K562 (cell line): ENCODE measurements around the gene PSMD8. TPM values are rescaled to one million over a fixed set of nuclear protein-coding genes. Genes with fewer than 3 reads are reported as not detected.

Experiments used
- ADNP ChIP-seq: fragments of 200-800 bp; sonication (Bioruptor generic); IDR thresholded peaks from 2 replicates; pipeline ENCODE4 v1.6.1; 2016; ENCODE audit warnings: missing genetic modification characterization, missing compliant biosample characterization
- CC2D1A ChIP-seq: fragments of 450-650 bp; IDR thresholded peaks from 2 replicates; pipeline ENCODE4 v1.6.1; 2017; ENCODE audit warnings: mild to moderate bottlenecking
- CTCF ChIP-seq, 3 experiments: IDR thresholded peaks in 2 of 3; conservative IDR thresholded peaks in 1 of 3; 2 replicates each; pipeline ENCODE4 v1.5.1; 2011 to 2012; ENCODE audit warnings: low read length in 3 of 3, mild to moderate bottlenecking in 3 of 3, control low read depth in 2 of 3, improper control_type of control experiment in 1 of 3, inconsistent platforms in 1 of 3, low read depth in 1 of 3, mixed read lengths in 1 of 3, moderate library complexity in 1 of 3; ENCODE audit not compliant: insufficient read depth in 2 of 3
- HEY1 ChIP-seq: fragments of 250-450 bp; sonication (Bioruptor Pico); IDR thresholded peaks from 2 replicates; pipeline ENCODE4 v1.5.0; 2020; ENCODE audit warnings: mild to moderate bottlenecking, moderate library complexity, borderline replicate concordance
- MITF ChIP-seq: IDR thresholded peaks from 2 replicates; pipeline ENCODE4 v1.6.1; 2014; ENCODE audit warnings: antibody characterized with exemption
- RB1 ChIP-seq: fragments of 450-650 bp; IDR thresholded peaks from 2 replicates; pipeline ENCODE4 v1.6.1; 2017; ENCODE audit warnings: low read depth, mild to moderate bottlenecking
- RBBP5 ChIP-seq: fragments of 200-600 bp; sonication (generic); IDR thresholded peaks from 2 replicates; pipeline ENCODE4 v1.6.1; 2012; ENCODE audit warnings: borderline replicate concordance, mild to moderate bottlenecking, low read length, control low read depth, inconsistent platforms; ENCODE audit not compliant: insufficient read depth, poor library complexity, severe bottlenecking
- RBM39 ChIP-seq: fragments of 200-400 bp; formaldehyde crosslinking; optimal IDR thresholded peaks from 2 replicates; pipeline ENCODE3; 2018; ENCODE audit warnings: low read depth, low read length
- SLC30A9 ChIP-seq: fragments of 250-450 bp; sonication (Bioruptor Pico); IDR thresholded peaks from 2 replicates; pipeline ENCODE4 v1.8.0; 2022; ENCODE audit warnings: mild to moderate bottlenecking, moderate library complexity
- STAT5B ChIP-seq: fragments of 250-450 bp; sonication (Bioruptor Pico); IDR thresholded peaks from 2 replicates; pipeline ENCODE4 v1.8.0; 2021; ENCODE audit warnings: mild to moderate bottlenecking, inconsistent platforms
- TAL1 ChIP-seq: fragments of 450-650 bp; IDR thresholded peaks from 2 replicates; pipeline ENCODE4 v1.6.1; 2016; ENCODE audit warnings: mild to moderate bottlenecking
- ZBTB2 ChIP-seq: fragments of 450-650 bp; IDR thresholded peaks from 2 replicates; pipeline ENCODE4 v1.6.1; 2016; ENCODE audit warnings: antibody characterized with exemption
- ZFP1 ChIP-seq: fragments of 450-650 bp; formaldehyde crosslinking; IDR thresholded peaks from 2 replicates; pipeline ENCODE4 v1.4.0; 2020; ENCODE audit warnings: mild to moderate bottlenecking, mixed read lengths
- ZNF224 ChIP-seq: sonication (generic); formaldehyde crosslinking; IDR thresholded peaks from 2 replicates; pipeline ENCODE4 v1.8.0; 2022; ENCODE audit warnings: mild to moderate bottlenecking, missing genetic modification reagents
- ZNF274 ChIP-seq: IDR thresholded peaks from 2 replicates; pipeline ENCODE4 v1.6.1; 2011; ENCODE audit warnings: low read depth, mild to moderate bottlenecking, low read length, moderate library complexity, borderline replicate concordance
- polyA plus RNA-seq, 8 experiments: library from polyadenylated mRNA; depleted of rRNA in 4 of 8; stranded (reverse) in 5 of 8; unstranded in 3 of 8; fragments of >200 nt; fragmentation: Nextera tagmentation in 2 of 8; fragmentation: Illumina TruSeq in 1 of 8; extraction: Ambion mirVana in 2 of 8; extraction: Trizol in 1 of 8; gene quantifications; 2 replicates each; pipeline versions ENCODE4 v1.2.1 to v1.2.3, GENCODE V29; 2011 to 2014; ENCODE audit warnings: inconsistent platforms in 1 of 8, missing spikeins in 1 of 8
- total RNA-seq, 7 experiments: library from RNA; depleted of rRNA in 6 of 7; stranded (reverse); fragments of >200 nt in 6 of 7; fragmentation: Illumina TruSeq in 2 of 7; extraction: Trizol in 2 of 7; gene quantifications; 2 replicates each; pipeline versions ENCODE4 v1.2.1 to v1.2.3, GENCODE V29; 2011 to 2021; ENCODE audit warnings: low replicate concordance in 1 of 7
- TF ChIP-seq, protein P1 (sequence below): fragments of 450-650 bp; IDR thresholded peaks from 2 replicates; pipeline ENCODE4 v1.6.1; 2016; ENCODE audit warnings: low read depth, mild to moderate bottlenecking, moderate library complexity
- TF ChIP-seq, protein P2 (sequence below): sonication (generic); formaldehyde crosslinking; IDR thresholded peaks from 2 replicates; pipeline ENCODE4 v1.5.0; 2020; ENCODE audit warnings: missing genetic modification reagents
- TF ChIP-seq, protein P3 (sequence below): sonication (generic); formaldehyde crosslinking; IDR thresholded peaks from 2 replicates; pipeline ENCODE4 v1.8.1; 2023; ENCODE audit warnings: missing genetic modification reagents, mild to moderate bottlenecking, borderline replicate concordance

The PSMD8 gene
- total and polyA plus RNA-seq, 9 of the 15 experiments (the other 6 are each of a cell fraction or from before 2014, with no cell fraction given) = 130 to 583 (median 315) TPM

DNA sequence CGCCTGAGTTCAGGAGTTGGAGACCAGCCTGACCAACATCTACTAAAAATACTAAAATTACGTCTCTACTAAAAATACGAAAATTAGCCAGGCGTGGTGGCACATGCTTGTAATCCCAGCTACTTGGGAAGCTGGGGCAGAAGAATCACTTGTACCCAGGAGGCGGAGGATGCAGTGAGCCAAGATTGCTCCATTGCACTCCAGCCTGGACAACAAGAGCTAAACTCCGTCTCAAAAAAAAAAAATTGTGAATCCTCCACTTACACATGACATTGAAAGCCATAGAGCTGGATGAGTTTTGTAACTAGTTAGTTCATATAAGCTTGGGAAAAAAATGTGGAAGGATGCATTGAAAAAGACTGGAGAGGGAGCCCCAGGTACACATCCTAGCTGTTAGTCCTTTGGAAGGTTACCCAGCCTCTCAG lies 452 bp upstream of the PSMD8 start (continued):
- TF ChIP-seq CTCF (IDR thresholded peaks at IDR 0.05 in 2 of 3, conservative IDR thresholded peaks at IDR 0.05 in 1 of 3; ENCODE audit: insufficient read depth in 2 of 3, low read depth in 1 of 3, low read length in 3 of 3) (no peak), HEY1 (0 out of 2 replicates have a peak, but pooled peaks have one; percentile 58), RBM39 (no peak), STAT5B (CRISPR knock-in tag) (no peak), ZNF224 (CRISPR knock-in tag) (no peak), ZFP1 (CRISPR knock-in tag) (no peak), CC2D1A (no peak), ADNP (tag) (no peak), MITF (no peak), SLC30A9 (CRISPR knock-in tag) (no peak), TAL1 (0 out of 2 replicates have a peak, but pooled peaks have one; percentile 6), ZBTB2 (no peak), RB1 (no peak), ZNF274 (no peak), RBBP5 (no peak)
- TF ChIP-seq, protein P1, sequence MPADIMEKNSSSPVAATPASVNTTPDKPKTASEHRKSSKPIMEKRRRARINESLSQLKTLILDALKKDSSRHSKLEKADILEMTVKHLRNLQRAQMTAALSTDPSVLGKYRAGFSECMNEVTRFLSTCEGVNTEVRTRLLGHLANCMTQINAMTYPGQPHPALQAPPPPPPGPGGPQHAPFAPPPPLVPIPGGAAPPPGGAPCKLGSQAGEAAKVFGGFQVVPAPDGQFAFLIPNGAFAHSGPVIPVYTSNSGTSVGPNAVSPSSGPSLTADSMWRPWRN = no peak
- TF ChIP-seq, protein P2, sequence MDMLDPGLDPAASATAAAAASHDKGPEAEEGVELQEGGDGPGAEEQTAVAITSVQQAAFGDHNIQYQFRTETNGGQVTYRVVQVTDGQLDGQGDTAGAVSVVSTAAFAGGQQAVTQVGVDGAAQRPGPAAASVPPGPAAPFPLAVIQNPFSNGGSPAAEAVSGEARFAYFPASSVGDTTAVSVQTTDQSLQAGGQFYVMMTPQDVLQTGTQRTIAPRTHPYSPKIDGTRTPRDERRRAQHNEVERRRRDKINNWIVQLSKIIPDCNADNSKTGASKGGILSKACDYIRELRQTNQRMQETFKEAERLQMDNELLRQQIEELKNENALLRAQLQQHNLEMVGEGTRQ (CRISPR knock-in tag) = no peak
- TF ChIP-seq, protein P3, sequence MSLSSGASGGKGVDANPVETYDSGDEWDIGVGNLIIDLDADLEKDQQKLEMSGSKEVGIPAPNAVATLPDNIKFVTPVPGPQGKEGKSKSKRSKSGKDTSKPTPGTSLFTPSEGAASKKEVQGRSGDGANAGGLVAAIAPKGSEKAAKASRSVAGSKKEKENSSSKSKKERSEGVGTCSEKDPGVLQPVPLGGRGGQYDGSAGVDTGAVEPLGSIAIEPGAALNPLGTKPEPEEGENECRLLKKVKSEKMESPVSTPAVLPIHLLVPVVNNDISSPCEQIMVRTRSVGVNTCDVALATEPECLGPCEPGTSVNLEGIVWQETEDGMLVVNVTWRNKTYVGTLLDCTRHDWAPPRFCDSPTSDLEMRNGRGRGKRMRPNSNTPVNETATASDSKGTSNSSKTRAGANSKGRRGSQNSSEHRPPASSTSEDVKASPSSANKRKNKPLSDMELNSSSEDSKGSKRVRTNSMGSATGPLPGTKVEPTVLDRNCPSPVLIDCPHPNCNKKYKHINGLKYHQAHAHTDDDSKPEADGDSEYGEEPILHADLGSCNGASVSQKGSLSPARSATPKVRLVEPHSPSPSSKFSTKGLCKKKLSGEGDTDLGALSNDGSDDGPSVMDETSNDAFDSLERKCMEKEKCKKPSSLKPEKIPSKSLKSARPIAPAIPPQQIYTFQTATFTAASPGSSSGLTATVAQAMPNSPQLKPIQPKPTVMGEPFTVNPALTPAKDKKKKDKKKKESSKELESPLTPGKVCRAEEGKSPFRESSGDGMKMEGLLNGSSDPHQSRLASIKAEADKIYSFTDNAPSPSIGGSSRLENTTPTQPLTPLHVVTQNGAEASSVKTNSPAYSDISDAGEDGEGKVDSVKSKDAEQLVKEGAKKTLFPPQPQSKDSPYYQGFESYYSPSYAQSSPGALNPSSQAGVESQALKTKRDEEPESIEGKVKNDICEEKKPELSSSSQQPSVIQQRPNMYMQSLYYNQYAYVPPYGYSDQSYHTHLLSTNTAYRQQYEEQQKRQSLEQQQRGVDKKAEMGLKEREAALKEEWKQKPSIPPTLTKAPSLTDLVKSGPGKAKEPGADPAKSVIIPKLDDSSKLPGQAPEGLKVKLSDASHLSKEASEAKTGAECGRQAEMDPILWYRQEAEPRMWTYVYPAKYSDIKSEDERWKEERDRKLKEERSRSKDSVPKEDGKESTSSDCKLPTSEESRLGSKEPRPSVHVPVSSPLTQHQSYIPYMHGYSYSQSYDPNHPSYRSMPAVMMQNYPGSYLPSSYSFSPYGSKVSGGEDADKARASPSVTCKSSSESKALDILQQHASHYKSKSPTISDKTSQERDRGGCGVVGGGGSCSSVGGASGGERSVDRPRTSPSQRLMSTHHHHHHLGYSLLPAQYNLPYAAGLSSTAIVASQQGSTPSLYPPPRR (CRISPR knock-in tag) = 0 out of 2 replicates have a peak, but pooled peaks have one; percentile 23
